Ovary (tissue), 9 donors: Measurements from ENCODE around the gene HNRNPAB. TPM values are rescaled to one million over a fixed set of nuclear protein-coding genes. Genes with fewer than 3 reads are reported as not detected.
"Not testable (repeated sequence)": the region's sequence is repeated elsewhere in the genome, so short reads cannot be mapped to it uniquely, and the experiment has no call there.

ENCODE experiments used
- DNase-seq, 5 donors: peaks; one replicate each; pipeline ENCODE4 v3.0.0-alpha.2; 2019 to 2020
- H3K27ac ChIP-seq, 2 donors: fragments of 200-600 bp; one replicate each; pipeline versions ENCODE4 v1.5.1 to v1.8.0; 2019 to 2022
- H3K27me3 ChIP-seq: fragments of 200-600 bp; one replicate; pipeline ENCODE4 v1.8.0; 2022
- H3K36me3 ChIP-seq: fragments of 200-600 bp; sonication (generic); one replicate; pipeline ENCODE4 v1.5.1; 2019
- H3K4me1 ChIP-seq: one replicate; pipeline ENCODE4 v1.8.1; 2013; ENCODE audit warnings: mild to moderate bottlenecking, moderate library complexity; ENCODE audit not compliant: insufficient read depth
- H3K4me3 ChIP-seq: fragments of 200-600 bp; sonication (generic); one replicate; pipeline ENCODE4 v1.5.1; 2017
- H3K9me3 ChIP-seq, 2 donors: fragments of 200-600 bp in 1 of 2; sonication (generic) in 1 of 2; one replicate each; pipeline versions ENCODE4 v1.5.1 to v1.8.1; 2013 to 2019; ENCODE audit warnings: mild to moderate bottlenecking in 1 of 2, moderate library complexity in 1 of 2
- CTCF ChIP-seq, 3 donors: fragments of 450-650 bp in 2 of 3; fragments of 200-600 bp in 1 of 3; IDR thresholded peaks; one replicate each; pipeline versions ENCODE4 v1.5.1 to v1.8.0; 2016 to 2022; ENCODE audit warnings: antibody characterized with exemption in 3 of 3, mild to moderate bottlenecking in 1 of 3
- EP300 ChIP-seq: sonication (generic); formaldehyde crosslinking; IDR thresholded peaks from one replicate; pipeline ENCODE4 v1.6.1; 2017; ENCODE audit warnings: antibody characterized with exemption
- POLR2A ChIP-seq: fragments of 450-650 bp; IDR thresholded peaks from one replicate; pipeline ENCODE4 v1.6.1; 2017; ENCODE audit warnings: antibody characterized with exemption, mild to moderate bottlenecking, moderate library complexity
- WGBS, 3 donors: extraction: QIAGEN DNeasy Blood & Tissue Kit in 1 of 3; methylation state at CpG; one replicate each; pipeline versions ENCODE4 v1.1.5 to v1.1.7; 2013 to 2017; 5-methylcytosine and 5-hydroxymethylcytosine counted together
- intact Hi-C, 4 donors: fragments of 100-400 bp; cut with DNase I; formaldehyde crosslinking; loops; one replicate each; pipeline versions ENCODE4 v1.11.0 to v1.15.1; 2022 to 2023
- polyA plus RNA-seq, 2 donors: library from polyadenylated mRNA; stranded (reverse); fragments of 200-250 nt in 1 of 2; fragments of 350-450 nt in 1 of 2; fragmentation: Illumina TruSeq in 1 of 2; extraction: RNeasy Lipid Tissue Mini Kit (QIAGEN cat#74804) in 1 of 2; gene quantifications; one replicate each; pipeline ENCODE4 v1.2.3, GENCODE V29; 2013 to 2014
- total RNA-seq, 7 donors: library from RNA; depleted of rRNA in 2 of 7; stranded (reverse); fragments of >200 nt in 2 of 7; fragmentation: NEBNext Ultra II Directional in 3 of 7; extraction: Animal tissue kit (Norgen Biotek cat#: 25700) in 3 of 7; gene quantifications; one replicate each; pipeline versions ENCODE4 v1.1.0 to v1.2.4, GENCODE V29; 2016 to 2023
- donor health status: DM: no; HTN: no; CAD: no; lungs with moderate emphysema.
- donor health status: DM: no; HTN: no; CAD: no.
- donor health status: Bipolar disorder and iron deficiency.
- donor health status: DM: yes; HTN: yes; CAD: no.
- donor health status: DM: no; HTN: no; CAD: no.
- donor health status: DM: yes; HTN: yes; CAD: no.

Gene HNRNPAB
- total and polyA plus RNA-seq, 9 donors, result 42.0 to 132 (median 102) TPM

- Histone ChIP-seq H3K9me3 (no peaks in the 10 kb centered on the region), H3K36me3 (no peaks in the 10 kb centered on the region), H3K27me3 (no peaks in the 10 kb centered on the region), H3K4me1 (no peaks in the 10 kb centered on the region), H3K27ac (no peak overlapping the region), H3K4me3 (no peak overlapping the region)
- 62 to 69% (median 69%) methylated on average over 13 of the region's 13 CpGs for WGBS, 3 donors
- DNase-seq, result no peak
- intact Hi-C loops, result no loop called here
- TF ChIP-seq POLR2A (no peak), CTCF (IDR thresholded peaks at IDR 0.05) (no peak), EP300 (no peak)
These were observed 33.3 kb downstream of the HNRNPAB start for GRCh38 chr5:178237431-178238312.

DNA sequence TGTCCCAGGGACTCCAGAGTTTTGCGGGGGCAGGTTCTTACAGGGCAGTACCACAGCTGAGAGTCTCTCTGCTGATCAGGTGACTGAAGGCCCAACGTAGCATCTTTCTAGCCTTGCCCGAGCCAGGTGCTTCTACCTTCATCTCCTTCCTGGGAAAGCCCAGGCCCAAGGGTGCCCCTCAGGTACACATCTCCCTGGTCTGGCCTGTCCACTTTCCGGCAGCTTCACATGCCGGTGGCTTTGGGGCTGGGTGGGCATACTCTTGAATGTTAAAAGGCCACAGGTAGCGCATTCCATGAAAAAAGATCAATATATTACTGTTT is 33.9 kb downstream of the HNRNPAB start:
- TF ChIP-seq CTCF (IDR thresholded peaks at IDR 0.05) (no peak), EP300 (no peak), POLR2A (no peak)
- Histone ChIP-seq H3K4me1 (no peaks in the 10 kb centered on the region), H3K36me3 (no peaks in the 10 kb centered on the region), H3K4me3 (no peak overlapping the region), H3K9me3 (no peaks in the 10 kb centered on the region), H3K27me3 (no peaks in the 10 kb centered on the region), H3K27ac (no peak overlapping the region)
- intact Hi-C loops, result no loop called here
- no peak for DNase-seq
- WGBS, 3 donors, result 94 to 97% (median 95%) methylated on average over 6 of the region's 6 CpGs

GRCh38 chr5:178238711-178239592 is 34.6 kb downstream of the HNRNPAB start:
- Histone ChIP-seq H3K27ac (no peak overlapping the region), H3K9me3 (no peaks in the 10 kb centered on the region), H3K27me3 (no peaks in the 10 kb centered on the region), H3K4me1 (no peaks in the 10 kb centered on the region), H3K36me3 (no peaks in the 10 kb centered on the region), H3K4me3 (no peak overlapping the region)
- 65 to 78% (median 76%) methylated on average over 17 of the region's 17 CpGs for WGBS, 3 donors
- intact Hi-C loops, result no loop called here
- no peak for TF ChIP-seq POLR2A
- TF ChIP-seq EP300, result no peak
- no peak for TF ChIP-seq CTCF (IDR thresholded peaks at IDR 0.05)
- DNase-seq, result no peak

DNA sequence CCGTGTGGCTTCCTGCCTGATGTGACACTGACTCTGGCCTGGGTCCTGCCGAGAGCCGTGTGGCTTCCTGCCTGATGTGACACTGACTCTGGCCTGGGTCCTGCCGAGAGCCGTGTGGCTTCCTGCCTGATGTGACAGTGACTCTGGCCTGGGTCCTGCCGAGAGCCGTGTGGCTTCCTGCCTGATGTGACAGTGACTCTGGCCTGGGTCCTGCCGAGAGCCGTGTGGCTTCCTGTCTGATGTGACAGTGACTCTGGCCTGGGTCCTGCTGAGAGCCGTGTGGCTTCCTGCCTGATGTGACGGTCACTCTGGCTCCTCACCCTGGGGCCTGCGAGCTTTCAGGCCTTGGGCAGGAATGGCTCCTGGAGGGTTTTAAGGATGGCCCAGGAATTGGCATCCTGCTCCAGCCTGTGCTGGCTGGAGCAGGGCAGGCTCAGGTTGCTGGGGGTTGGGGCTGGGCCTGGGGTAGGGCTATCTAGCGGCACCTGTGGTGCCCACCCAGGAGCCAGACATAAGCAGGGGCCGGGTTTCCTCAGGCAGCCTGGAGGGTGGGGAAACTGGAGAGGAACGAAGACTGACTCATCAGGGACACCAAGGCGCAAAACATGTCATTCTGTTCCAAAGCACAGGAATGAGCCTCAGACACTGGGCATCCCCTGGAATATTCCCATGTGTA is 35.4 kb downstream of the HNRNPAB start:
- WGBS, 3 donors, result 74 to 87% (median 79%) methylated on average over 15 of the region's 16 CpGs
- H3K9me3 ChIP-seq, DNase-seq, intact Hi-C loops, H3K4me1 ChIP-seq, H3K36me3 ChIP-seq, H3K27me3 ChIP-seq, H3K27ac ChIP-seq, H3K4me3 ChIP-seq: not testable (repeated sequence)
